Measurements from ENCODE around the gene USP36. TPM values are rescaled to one million over a fixed set of nuclear protein-coding genes. Genes with fewer than 3 reads are reported as not detected.

USP36 gene
- total RNA-seq, 1 donor from 2014 or later: 21.6 TPM

DNA sequence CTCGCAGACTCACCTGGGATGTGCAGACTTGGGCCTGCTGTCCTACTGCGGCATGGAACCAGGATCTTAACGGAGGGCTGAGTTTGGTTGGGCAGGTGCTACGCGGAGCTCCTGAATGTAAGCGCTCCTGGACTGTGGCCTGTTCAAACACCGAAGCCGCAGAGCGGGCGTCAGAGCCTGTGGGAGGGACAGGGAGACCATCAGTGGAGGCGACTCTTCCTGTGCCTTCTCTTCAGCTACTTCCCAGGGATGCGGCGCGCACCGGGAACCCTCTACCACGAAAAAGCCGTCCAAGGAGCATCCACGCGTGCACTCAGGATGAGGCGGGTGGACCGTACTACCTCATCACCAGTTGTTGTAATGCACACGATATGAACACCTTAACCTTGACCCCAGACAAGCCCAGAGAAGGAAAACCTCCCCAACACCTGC lies 2.0 kb downstream of the USP36 start:
- peaks cover 22% of the 10 kb centered on the region for H3K36me3 ChIP-seq (ENCODE audit: control insufficient read depth, insufficient read depth, low read length)
- TF ChIP-seq, protein P1, sequence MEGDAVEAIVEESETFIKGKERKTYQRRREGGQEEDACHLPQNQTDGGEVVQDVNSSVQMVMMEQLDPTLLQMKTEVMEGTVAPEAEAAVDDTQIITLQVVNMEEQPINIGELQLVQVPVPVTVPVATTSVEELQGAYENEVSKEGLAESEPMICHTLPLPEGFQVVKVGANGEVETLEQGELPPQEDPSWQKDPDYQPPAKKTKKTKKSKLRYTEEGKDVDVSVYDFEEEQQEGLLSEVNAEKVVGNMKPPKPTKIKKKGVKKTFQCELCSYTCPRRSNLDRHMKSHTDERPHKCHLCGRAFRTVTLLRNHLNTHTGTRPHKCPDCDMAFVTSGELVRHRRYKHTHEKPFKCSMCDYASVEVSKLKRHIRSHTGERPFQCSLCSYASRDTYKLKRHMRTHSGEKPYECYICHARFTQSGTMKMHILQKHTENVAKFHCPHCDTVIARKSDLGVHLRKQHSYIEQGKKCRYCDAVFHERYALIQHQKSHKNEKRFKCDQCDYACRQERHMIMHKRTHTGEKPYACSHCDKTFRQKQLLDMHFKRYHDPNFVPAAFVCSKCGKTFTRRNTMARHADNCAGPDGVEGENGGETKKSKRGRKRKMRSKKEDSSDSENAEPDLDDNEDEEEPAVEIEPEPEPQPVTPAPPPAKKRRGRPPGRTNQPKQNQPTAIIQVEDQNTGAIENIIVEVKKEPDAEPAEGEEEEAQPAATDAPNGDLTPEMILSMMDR (IDR thresholded peaks at IDR 0.05; ENCODE audit: insufficient read depth, low read length, severe bottlenecking): no peak
- no peak for FAIRE-seq
- no peak for DNase-seq (ENCODE audit: low read depth)
- H3K4me3 ChIP-seq (ENCODE audit: low read depth, low read length): no peak overlapping the region
- H3K27me3 ChIP-seq (ENCODE audit: control insufficient read depth, insufficient read depth, low read length): no peaks in the 10 kb centered on the region

DNA sequence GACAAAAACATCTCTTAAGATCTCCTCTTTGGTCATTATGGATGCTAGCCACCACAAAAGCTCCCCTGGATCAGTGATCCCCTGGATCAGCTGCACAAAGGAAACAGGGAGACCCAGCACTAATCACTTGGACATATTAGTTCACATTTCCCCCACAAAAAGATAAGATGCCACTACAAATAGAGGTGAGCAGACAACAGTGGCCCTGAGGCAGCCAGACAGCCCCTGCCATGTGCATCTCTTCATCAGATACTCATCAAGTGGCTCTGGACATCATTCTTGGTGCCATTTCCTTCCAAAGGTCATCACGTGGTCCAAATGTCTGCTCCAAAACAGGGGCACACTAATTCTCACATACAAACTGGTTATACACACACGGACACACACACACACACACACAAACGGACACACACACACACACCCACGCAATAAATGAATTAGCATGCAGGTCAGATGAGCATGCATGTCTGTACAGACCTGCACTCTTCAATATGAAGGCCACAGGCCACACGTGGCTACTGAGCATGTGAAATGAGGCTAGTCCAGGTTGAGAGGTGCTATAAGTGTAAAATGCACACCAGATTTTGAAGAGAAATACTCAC lies 4.1 kb downstream of the USP36 start:
- no peak overlapping the region for H3K4me3 ChIP-seq (ENCODE audit: low read depth, low read length)
- DNase-seq (ENCODE audit: low read depth): no peak
- TF ChIP-seq, protein P1 (IDR thresholded peaks at IDR 0.05; ENCODE audit: insufficient read depth, low read length, severe bottlenecking): no peak
- no peak for FAIRE-seq
- H3K27me3 ChIP-seq (ENCODE audit: control insufficient read depth, insufficient read depth, low read length): no peaks in the 10 kb centered on the region
- H3K36me3 ChIP-seq (ENCODE audit: control insufficient read depth, insufficient read depth, low read length): peaks cover 30% of the 10 kb centered on the region

DNA sequence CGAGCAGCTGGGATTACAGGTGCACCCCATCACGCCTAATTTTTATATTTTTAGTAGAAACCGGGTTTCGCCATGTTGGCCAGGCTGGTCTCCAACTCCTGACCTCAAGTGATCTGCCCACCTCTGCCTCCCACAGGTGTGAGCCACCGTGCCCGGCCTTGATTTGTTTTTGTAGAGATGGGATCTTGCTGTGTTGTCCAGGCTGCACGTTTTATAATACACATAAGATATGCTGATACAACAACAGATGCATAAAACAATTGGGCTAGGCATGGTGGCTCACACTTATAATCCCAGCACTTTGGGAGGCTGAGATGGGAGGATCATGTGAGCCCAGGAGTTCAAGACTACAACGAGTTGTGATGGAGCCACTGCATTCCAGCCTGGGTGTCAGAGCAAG lies 6.0 kb downstream of the USP36 start:
- TF ChIP-seq, protein P1 (IDR thresholded peaks at IDR 0.05; ENCODE audit: insufficient read depth, low read length, severe bottlenecking): no peak
- Histone ChIP-seq H3K4me3 (ENCODE audit: low read depth, low read length) (no peak overlapping the region), H3K36me3 (ENCODE audit: control insufficient read depth, insufficient read depth, low read length) (peaks cover 37% of the 10 kb centered on the region), H3K27me3 (ENCODE audit: control insufficient read depth, insufficient read depth, low read length) (no peaks in the 10 kb centered on the region)
- FAIRE-seq: no peak
- no peak for DNase-seq (ENCODE audit: low read depth)

DNA sequence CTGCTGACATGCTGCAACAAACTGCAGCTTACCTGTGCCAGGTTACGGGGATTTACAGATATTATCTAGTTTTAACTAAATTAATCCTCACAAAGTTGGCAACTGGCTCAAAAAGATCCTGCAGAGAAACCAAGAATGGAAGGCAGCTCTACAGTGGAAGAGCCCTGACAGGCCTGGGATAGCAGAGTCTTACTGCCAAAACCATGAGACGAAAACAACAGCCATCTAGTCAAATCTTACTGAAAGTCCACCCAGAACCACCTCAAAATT lies 8.1 kb downstream of the USP36 start:
- no peak overlapping the region for H3K4me3 ChIP-seq (ENCODE audit: low read depth, low read length)
- H3K36me3 ChIP-seq (ENCODE audit: control insufficient read depth, insufficient read depth, low read length): peaks cover 37% of the 10 kb centered on the region
- DNase-seq (ENCODE audit: low read depth): no peak
- TF ChIP-seq, protein P1 (IDR thresholded peaks at IDR 0.05; ENCODE audit: insufficient read depth, low read length, severe bottlenecking): no peak
- no peaks in the 10 kb centered on the region for H3K27me3 ChIP-seq (ENCODE audit: control insufficient read depth, insufficient read depth, low read length)
- FAIRE-seq: no peak

DNA sequence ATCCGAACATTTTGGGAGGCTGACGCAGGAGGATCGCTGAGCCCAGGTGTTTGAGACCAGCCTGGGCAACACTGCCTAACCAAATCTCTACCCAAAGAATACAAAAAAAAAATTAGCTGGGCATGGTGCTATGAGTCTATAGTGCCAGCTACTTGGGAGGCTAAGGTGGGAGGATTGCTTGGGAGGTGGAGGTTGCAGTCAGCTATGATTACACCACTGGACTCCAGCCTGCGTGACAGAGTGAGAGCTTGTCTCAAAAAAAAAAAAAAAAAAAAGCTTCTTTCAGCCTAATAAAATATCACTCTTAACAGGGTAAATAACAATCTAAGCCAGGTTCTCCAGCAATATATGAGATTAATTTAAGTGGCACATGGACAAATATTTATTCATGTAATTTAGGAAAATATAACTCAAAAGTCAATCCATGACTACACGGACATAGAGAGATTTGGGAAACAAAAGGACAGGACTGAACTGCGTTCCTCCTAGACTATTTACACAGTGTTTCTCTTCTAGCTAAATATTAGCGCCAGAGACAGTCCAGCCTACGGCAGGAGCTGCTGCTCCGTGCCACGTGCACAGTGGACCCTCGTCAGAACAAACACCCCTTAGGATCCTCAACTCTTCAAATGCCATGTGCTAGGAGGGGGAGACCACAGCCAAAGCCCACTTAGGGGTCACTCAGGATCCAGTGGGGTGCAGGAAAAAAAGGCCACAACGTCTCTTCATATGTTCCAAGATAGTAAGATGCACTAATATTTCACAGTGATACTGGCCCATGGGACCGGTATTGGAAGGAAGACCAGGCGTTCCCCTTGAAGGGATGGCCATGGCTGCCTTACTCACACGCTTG lies 8.7 kb downstream of the USP36 start:
- TF ChIP-seq, protein P1 (IDR thresholded peaks at IDR 0.05; ENCODE audit: insufficient read depth, low read length, severe bottlenecking): no peak
- no peak for FAIRE-seq
- no peak for DNase-seq (ENCODE audit: low read depth)
- H3K27me3 ChIP-seq (ENCODE audit: control insufficient read depth, insufficient read depth, low read length): no peaks in the 10 kb centered on the region
- peaks cover 39% of the 10 kb centered on the region for H3K36me3 ChIP-seq (ENCODE audit: control insufficient read depth, insufficient read depth, low read length)
- H3K4me3 ChIP-seq (ENCODE audit: low read depth, low read length): no peak overlapping the region
